GM23338 (cell line): ENCODE measurements around the gene CAMTA1. TPM values are rescaled to one million over a fixed set of nuclear protein-coding genes. Genes with fewer than 3 reads are reported as not detected.

Experiments used
- ATAC-seq: fragments of 200-7000 bp; cut with Tn5 transposase; 3 replicates; pipeline ENCODE4 v1.9.1; 2020
- DNase-seq: peaks from one replicate; pipeline ENCODE4 v3.0.0-alpha.2; 2015; ENCODE audit warnings: low spot score
- H2AFZ ChIP-seq: fragments of 200-600 bp; sonication (generic); 2 replicates; pipeline ENCODE4 v1.8.0; 2016; ENCODE audit warnings: antibody characterized with exemption, mild to moderate bottlenecking, moderate library complexity
- H3F3A ChIP-seq: fragments of 200-600 bp; sonication (generic); replicated peaks from 2 replicates; pipeline ENCODE4 v1.8.0; 2017; ENCODE audit warnings: antibody characterized with exemption, mixed run types, low read depth
- H3K27ac ChIP-seq: fragments of 200-600 bp; sonication (generic); 2 replicates; pipeline ENCODE4 v1.6.1; 2016; ENCODE audit warnings: low read depth
- H3K27me3 ChIP-seq: fragments of 200-600 bp; sonication (generic); 2 replicates; pipeline ENCODE4 v1.8.0; 2016; ENCODE audit warnings: mild to moderate bottlenecking, mixed run types, moderate library complexity; ENCODE audit not compliant: insufficient read depth
- H3K36me3 ChIP-seq: fragments of 200-600 bp; sonication (generic); 2 replicates; pipeline ENCODE4 v1.8.0; 2016; ENCODE audit warnings: mild to moderate bottlenecking; ENCODE audit not compliant: insufficient read depth
- H3K4me1 ChIP-seq: fragments of 200-600 bp; sonication (generic); 2 replicates; pipeline ENCODE4 v1.8.0; 2016; ENCODE audit warnings: mild to moderate bottlenecking, moderate library complexity; ENCODE audit not compliant: insufficient read depth
- H3K4me2 ChIP-seq: fragments of 200-600 bp; sonication (generic); 2 replicates; pipeline ENCODE4 v1.7.1; 2017; ENCODE audit warnings: mixed run types
- H3K4me3 ChIP-seq: fragments of 200-600 bp; sonication (generic); 2 replicates; pipeline ENCODE4 v1.6.1; 2016; ENCODE audit warnings: mixed run types
- H3K79me2 ChIP-seq: fragments of 200-600 bp; sonication (generic); replicated peaks from 2 replicates; pipeline ENCODE4 v1.8.0; 2017; ENCODE audit warnings: mild to moderate bottlenecking; ENCODE audit not compliant: insufficient read depth
- H3K9me2 ChIP-seq: fragments of 200-600 bp; sonication (generic); 2 replicates; pipeline ENCODE4 v1.8.0; 2017; ENCODE audit not compliant: insufficient read depth
- H4K20me1 ChIP-seq: fragments of 200-600 bp; sonication (generic); replicated peaks from 2 replicates; pipeline ENCODE4 v1.8.0; 2017; ENCODE audit warnings: mild to moderate bottlenecking; ENCODE audit not compliant: insufficient read depth
- H3K27ac Mint-ChIP-seq: 2 replicates; pipeline ENCODE4 v1.8.0; 2020; ENCODE audit warnings: inconsistent platforms, mild to moderate bottlenecking, moderate library complexity, mixed read lengths
- H3K27me3 Mint-ChIP-seq: 3 replicates; pipeline ENCODE4 v1.8.0; 2022; ENCODE audit warnings: low read depth, mild to moderate bottlenecking, moderate library complexity, mixed read lengths, inconsistent platforms; ENCODE audit not compliant: insufficient read depth, poor library complexity
- H3K36me3 Mint-ChIP-seq: 3 replicates; pipeline ENCODE4 v1.8.0; 2021; ENCODE audit warnings: low read depth, mild to moderate bottlenecking, inconsistent platforms, moderate library complexity, mixed read lengths
- H3K4me1 Mint-ChIP-seq: 3 replicates; pipeline ENCODE4 v1.8.0; 2020; ENCODE audit warnings: mild to moderate bottlenecking, inconsistent platforms, mixed read lengths
- H3K4me3 Mint-ChIP-seq: 3 replicates; pipeline ENCODE4 v1.8.0; 2021; ENCODE audit warnings: moderate library complexity, mild to moderate bottlenecking, inconsistent platforms, mixed read lengths
- H3K9me3 Mint-ChIP-seq: 3 replicates; pipeline ENCODE4 v1.8.0; 2020; ENCODE audit warnings: moderate library complexity, mild to moderate bottlenecking, inconsistent platforms, mixed read lengths
- CREB1 ChIP-seq: fragments of 250-450 bp; sonication (Bioruptor Pico); IDR thresholded peaks from 2 replicates; pipeline ENCODE4 v1.5.0; 2020; ENCODE audit warnings: low read depth, mild to moderate bottlenecking, moderate library complexity
- CTCF ChIP-seq, 2 experiments: fragments of 200-600 bp in 1 of 2; sonication (generic) in 1 of 2; conservative IDR thresholded peaks; 2 replicates each; pipeline versions ENCODE4 v1.5.1 to v1.6.1; 2016 to 2017; ENCODE audit warnings: antibody characterized with exemption in 2 of 2, low read depth in 2 of 2, mild to moderate bottlenecking in 2 of 2, moderate library complexity in 1 of 2
- ETS1 ChIP-seq: IDR thresholded peaks from 2 replicates; pipeline ENCODE4 v1.6.1; 2016; ENCODE audit warnings: antibody characterized with exemption
- POLR2AphosphoS5 ChIP-seq: IDR thresholded peaks from 2 replicates; pipeline ENCODE4 v1.6.1; 2016; ENCODE audit warnings: antibody characterized with exemption, low read depth
- ZNF114 ChIP-seq: fragments of 250-450 bp; sonication (Bioruptor Pico); IDR thresholded peaks from 2 replicates; pipeline ENCODE4 v1.5.0; 2020; ENCODE audit warnings: mild to moderate bottlenecking, moderate library complexity
- polyA plus RNA-seq: library from polyadenylated mRNA; unstranded; fragments of >200 nt; fragmentation: Nextera tagmentation; extraction: Ambion mirVana; gene quantifications from 2 replicates; pipeline ENCODE4 v1.2.1, GENCODE V29; 2016
- total RNA-seq: library from RNA; depleted of rRNA; stranded (reverse); fragments of >200 nt; shearing (Covaris generic); gene quantifications from 2 replicates; pipeline ENCODE4 v1.2.3, GENCODE V29; 2014
- TF ChIP-seq, protein P1 (sequence below): IDR thresholded peaks from one replicate; pipeline ENCODE4 v1.6.1; 2018; ENCODE audit warnings: antibody characterized with exemption; ENCODE audit not compliant: unreplicated experiment

CAMTA1 gene
- total and polyA plus RNA-seq, 2 experiments from 2014 or later: 115 to 519 TPM

DNA sequence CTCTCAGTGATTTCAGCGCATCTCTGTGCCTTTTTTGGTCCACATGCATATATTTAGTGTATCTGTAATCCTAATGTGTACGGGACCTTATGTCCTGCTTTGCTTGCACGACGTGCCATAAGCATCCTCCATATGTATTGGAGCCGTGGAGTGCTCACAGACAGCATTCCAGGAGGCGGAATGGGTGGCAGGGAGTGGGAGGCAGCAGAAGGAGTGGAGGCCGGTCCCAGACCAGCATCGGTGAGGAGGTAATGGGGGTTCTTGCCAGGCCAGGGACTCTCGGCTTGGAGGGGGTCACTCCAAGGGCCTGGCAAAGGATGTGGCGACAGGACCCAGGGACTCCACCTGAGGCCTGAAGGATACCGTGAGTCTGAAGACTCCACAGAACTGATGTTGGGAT lies 185.0 kb downstream of the CAMTA1 start (continued):
- TF ChIP-seq, protein P1, sequence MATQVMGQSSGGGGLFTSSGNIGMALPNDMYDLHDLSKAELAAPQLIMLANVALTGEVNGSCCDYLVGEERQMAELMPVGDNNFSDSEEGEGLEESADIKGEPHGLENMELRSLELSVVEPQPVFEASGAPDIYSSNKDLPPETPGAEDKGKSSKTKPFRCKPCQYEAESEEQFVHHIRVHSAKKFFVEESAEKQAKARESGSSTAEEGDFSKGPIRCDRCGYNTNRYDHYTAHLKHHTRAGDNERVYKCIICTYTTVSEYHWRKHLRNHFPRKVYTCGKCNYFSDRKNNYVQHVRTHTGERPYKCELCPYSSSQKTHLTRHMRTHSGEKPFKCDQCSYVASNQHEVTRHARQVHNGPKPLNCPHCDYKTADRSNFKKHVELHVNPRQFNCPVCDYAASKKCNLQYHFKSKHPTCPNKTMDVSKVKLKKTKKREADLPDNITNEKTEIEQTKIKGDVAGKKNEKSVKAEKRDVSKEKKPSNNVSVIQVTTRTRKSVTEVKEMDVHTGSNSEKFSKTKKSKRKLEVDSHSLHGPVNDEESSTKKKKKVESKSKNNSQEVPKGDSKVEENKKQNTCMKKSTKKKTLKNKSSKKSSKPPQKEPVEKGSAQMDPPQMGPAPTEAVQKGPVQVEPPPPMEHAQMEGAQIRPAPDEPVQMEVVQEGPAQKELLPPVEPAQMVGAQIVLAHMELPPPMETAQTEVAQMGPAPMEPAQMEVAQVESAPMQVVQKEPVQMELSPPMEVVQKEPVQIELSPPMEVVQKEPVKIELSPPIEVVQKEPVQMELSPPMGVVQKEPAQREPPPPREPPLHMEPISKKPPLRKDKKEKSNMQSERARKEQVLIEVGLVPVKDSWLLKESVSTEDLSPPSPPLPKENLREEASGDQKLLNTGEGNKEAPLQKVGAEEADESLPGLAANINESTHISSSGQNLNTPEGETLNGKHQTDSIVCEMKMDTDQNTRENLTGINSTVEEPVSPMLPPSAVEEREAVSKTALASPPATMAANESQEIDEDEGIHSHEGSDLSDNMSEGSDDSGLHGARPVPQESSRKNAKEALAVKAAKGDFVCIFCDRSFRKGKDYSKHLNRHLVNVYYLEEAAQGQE: no peak
- TF ChIP-seq ZNF114 (CRISPR knock-in tag): no peak
- no peak for TF ChIP-seq CTCF (conservative IDR thresholded peaks at IDR 0.05; ENCODE audit: low read depth in 2 of 2)
- TF ChIP-seq ETS1: no peak
- no peak for TF ChIP-seq POLR2AphosphoS5

DNA sequence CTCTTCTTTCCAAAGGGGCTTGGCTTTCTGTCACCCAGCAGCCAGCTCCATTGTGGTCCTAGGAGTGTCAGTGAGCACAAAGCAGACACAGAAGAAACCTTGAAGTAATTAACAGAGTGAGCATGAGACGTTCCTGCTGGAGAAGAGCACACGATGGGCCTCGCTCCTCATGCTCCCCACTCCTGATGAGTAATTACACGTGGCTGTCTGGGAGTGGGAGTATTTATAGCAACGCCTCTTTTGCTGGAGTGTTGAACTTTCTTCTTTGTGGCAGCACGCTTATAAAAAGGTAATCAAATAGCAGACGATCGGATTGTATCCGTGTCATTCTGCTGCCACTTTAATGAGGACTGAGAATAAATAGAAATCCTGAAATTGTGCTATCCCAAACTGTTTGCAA lies 185.8 kb downstream of the CAMTA1 start:
- ATAC-seq: no peak
- no peak for DNase-seq

More for the DNA sequence above, 185.8 kb downstream of the CAMTA1 start:
- Histone ChIP-seq H3K4me1 (no peaks in the 10 kb centered on the region), H3F3A (no peaks in the 10 kb centered on the region), H3K79me2 (no peaks in the 10 kb centered on the region), H3K27me3 (no peaks in the 10 kb centered on the region), H3K4me2 (no peak overlapping the region), H3K36me3 (no peaks in the 10 kb centered on the region), H3K4me3 (no peak overlapping the region), H4K20me1 (no peaks in the 10 kb centered on the region), H3K9me2 (no peaks in the 10 kb centered on the region), H2AFZ (no peak overlapping the region), H3K27ac (no peak overlapping the region; the same call in 1 of the 2 replicates)
- no peak overlapping the region for H3K27ac Mint-ChIP-seq
- H3K9me3 Mint-ChIP-seq: no peaks in the 10 kb centered on the region
- H3K4me3 Mint-ChIP-seq: no peak overlapping the region
- peaks cover 15% of the 10 kb centered on the region; the same call in 2 of the 3 replicates for H3K4me1 Mint-ChIP-seq
- H3K27me3 Mint-ChIP-seq: peaks cover 6% of the 10 kb centered on the region
- TF ChIP-seq CREB1 (CRISPR knock-in tag) (no peak), ZNF114 (CRISPR knock-in tag) (no peak)
- TF ChIP-seq, protein P1: no peak
- H3K36me3 Mint-ChIP-seq: no peaks in the 10 kb centered on the region; the same call in 2 of the 3 replicates
